ENCODE results near the gene PLB1.

PLB1 gene

DNA sequence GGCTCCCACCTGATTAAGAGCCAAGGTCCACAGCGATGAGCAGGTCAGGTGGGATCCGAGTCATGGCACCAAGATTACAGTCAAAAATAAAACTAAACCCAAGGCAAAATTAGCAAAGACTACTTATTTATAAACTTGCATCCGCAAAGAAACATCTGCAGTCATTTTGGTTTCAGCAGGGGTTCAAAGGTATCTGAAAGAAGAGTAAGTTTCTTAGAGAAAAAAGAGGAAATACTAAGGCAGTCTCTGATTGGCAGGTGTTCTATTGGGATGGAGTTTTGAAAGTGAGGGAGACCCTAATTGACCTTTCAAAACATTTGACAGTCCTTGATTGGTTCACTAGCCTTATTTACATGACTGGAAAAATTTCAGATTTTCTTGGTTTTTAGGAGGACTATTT, 11.0 kb upstream of the PLB1 start:
- TF ChIP-seq, protein P1, sequence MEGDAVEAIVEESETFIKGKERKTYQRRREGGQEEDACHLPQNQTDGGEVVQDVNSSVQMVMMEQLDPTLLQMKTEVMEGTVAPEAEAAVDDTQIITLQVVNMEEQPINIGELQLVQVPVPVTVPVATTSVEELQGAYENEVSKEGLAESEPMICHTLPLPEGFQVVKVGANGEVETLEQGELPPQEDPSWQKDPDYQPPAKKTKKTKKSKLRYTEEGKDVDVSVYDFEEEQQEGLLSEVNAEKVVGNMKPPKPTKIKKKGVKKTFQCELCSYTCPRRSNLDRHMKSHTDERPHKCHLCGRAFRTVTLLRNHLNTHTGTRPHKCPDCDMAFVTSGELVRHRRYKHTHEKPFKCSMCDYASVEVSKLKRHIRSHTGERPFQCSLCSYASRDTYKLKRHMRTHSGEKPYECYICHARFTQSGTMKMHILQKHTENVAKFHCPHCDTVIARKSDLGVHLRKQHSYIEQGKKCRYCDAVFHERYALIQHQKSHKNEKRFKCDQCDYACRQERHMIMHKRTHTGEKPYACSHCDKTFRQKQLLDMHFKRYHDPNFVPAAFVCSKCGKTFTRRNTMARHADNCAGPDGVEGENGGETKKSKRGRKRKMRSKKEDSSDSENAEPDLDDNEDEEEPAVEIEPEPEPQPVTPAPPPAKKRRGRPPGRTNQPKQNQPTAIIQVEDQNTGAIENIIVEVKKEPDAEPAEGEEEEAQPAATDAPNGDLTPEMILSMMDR (IDR thresholded peaks at IDR 0.05) = no peak

DNA sequence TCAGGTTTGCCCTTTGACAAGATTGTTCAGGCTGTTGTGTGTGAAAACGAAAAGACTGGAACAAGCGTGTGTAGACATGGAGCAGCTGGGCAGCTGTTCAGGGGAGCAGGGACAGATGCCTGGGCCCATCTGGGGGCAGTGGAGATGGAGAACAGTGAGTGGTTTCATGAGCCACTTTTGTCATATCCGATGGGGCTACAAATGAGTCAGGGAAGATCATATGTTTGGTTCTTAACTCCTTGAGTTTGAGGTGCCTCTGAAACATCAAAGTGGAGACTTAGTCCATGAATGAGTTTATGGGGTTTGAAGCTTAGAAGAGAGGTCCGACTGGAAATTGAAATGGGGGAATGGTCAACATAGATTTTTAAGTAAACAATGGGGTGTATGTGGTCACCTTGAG, 9.3 kb upstream of the PLB1 start:
- TF ChIP-seq, protein P1 (IDR thresholded peaks at IDR 0.05) = no peak

DNA sequence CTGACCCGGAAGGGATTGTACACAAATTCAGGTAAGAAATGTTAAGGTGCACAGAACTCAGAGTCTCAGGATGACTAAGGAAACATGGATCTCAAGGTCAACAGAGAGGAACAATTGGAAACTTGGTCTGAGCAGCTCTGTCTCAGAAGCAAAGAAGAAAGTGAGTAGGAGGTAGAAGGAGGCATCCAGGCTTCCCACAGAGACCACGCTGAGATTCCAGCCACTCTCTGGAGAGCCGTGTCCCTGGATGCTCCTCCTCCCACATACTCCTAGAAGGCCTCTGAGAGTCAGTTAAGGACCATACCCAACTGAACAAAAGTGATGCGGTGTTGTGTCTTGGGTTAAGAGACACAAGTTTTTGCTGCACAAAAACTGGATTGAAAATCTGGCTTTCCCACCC, 8.6 kb upstream of the PLB1 start:
- TF ChIP-seq, protein P1 (IDR thresholded peaks at IDR 0.05) = no peak

DNA sequence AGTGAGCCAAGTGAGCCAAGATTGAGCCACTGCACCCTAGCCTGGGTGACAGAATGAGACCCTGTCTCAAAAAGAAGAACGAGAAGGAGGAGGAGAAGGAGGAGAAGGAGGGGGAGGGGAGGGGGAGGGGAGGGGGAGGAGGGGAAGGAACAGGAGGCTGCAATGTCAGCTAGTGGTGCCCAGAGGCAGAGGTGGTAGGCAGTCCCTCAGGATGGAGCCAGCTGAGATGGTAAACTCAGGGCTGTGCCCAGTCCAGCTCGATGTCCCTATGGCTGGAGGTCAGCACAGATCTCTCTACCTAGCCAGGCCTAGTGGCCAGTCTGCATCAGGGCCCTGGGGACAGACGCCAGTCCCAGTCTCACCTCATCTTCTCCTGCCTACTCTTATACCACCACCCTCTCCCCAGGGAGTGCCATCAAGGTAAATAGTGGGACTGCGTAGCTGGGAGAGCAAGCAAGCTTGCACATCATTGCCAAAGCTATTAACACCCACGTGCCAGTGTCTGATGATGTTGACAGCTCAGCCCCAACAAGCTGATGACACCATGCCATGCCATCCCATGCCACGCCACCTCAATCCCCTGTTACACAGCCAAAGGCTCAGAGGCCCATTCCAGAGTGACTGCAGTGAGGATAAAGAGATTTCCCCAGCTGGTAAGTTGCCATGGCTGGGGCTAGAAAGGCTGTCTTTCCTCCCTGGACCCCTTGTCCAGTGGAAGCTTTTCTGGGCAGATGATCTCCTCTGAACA, 7.6 kb upstream of the PLB1 start:
- TF ChIP-seq, protein P1 (IDR thresholded peaks at IDR 0.05) = no peak

DNA sequence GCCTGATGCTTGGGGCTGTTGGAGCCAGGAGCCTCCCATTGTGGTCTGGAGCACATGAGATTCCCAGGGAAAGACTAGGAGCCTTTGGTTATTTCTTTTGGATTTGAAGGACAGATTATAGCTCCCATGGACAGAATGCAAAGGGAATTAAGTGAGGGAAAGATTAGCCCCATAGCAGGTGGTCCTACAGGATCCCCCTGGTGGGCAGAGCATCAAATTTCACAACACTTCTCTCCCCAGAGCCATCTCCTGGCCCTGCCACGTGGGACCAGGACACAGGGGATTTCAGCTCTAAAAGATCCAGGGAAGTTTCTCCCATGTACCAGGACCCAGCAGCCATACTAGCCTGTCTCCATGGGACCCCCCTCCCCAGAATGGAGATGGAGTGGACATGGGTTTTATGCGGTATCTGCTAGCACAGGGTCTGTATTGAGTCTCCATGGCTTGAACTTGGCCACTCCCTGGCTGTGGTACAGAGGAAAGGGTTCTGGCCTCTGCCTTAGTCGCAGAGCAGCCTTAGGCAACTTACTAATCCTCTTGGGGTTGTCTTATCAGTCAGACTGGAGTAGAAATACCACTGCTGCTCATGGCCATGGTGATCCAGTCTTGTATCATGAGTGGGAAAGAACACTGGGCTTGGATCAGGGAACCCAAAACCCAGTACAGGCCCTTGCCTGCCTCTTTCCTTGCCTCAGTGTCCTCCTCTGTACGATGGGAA, 6.8 kb upstream of the PLB1 start:
- TF ChIP-seq, protein P1 (IDR thresholded peaks at IDR 0.05) = no peak

DNA sequence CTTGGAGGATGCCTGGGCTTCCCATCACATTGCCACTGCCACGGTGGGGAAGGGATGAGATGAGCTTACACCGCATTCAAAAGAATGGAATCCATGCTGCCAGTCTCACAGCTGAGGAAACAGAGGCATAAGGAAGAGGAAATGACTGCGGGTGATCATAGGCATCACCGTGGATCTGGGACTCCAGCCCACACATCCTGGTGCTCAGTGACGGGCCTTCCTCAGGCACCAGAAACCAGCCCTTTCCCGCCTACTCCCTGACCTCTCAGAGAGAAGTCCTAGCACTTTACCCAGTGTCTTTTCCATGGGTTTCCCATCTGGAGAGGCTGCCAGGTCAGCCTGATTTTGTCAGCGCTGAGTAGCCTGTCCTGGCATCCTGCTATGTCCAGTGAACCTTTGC, 5.3 kb upstream of the PLB1 start:
- TF ChIP-seq, protein P1 (IDR thresholded peaks at IDR 0.05) = no peak

DNA sequence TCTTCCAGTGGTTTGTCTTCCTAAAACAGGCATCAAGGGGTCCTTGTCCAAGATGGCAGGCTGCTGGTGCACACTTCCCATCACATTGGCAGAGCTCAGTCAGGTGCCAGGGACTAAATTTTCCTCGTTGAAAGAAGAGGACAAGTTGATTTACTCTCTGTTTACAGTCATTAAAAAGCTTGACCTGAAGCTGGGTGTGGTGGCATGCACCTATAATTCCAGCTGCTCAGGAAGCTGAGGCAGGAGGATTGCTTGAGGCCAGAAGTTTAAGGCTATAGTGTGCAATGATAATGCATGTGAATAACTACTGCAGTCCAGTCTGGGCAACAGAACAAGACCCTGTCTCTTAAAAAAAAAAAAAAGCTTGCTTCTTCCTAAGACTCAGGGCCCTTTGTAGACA, 3.6 kb upstream of the PLB1 start:
- TF ChIP-seq, protein P1 (IDR thresholded peaks at IDR 0.05) = no peak

Data from LNCAP (cell line).